SIG-M5 treated with dmso at 0.1 percent for 504 hours (cell line): ENCODE results near the gene INSC.

Experiments used
- DNase-seq: peaks from one replicate; lab custom pipeline; 2025; ENCODE audit not compliant: unreplicated experiment; lab: John Stamatoyannopoulos, UW

Gene INSC

GRCh38 chr11:15108592-15109130 lies 6.1 kb upstream of the INSC start:
- no peak for DNase-seq

GRCh38 chr11:15109602-15110001 lies 5.1 kb upstream of the INSC start:
- no peak for DNase-seq

- DNase-seq: no peak
Measured at GRCh38 chr11:15111215-15111614, 3.5 kb upstream of the INSC start.

- DNase-seq: no peak
Measured at GRCh38 chr11:15112131-15112541, 2.6 kb upstream of the INSC start.

GRCh38 chr11:15113381-15113780 lies 1.3 kb upstream of the INSC start:
- DNase-seq: peak; percentile 58

- no peak for DNase-seq
Measured at GRCh38 chr11:15115686-15116085, 963 bp downstream of the INSC start.

- DNase-seq: no peak
Measured at GRCh38 chr11:15117751-15118150, 3.0 kb downstream of the INSC start.

- DNase-seq: no peak
Measured at GRCh38 chr11:15118431-15118830, 3.7 kb downstream of the INSC start.

- DNase-seq: no peak
Measured at GRCh38 chr11:15119352-15119751, 4.6 kb downstream of the INSC start.

- no peak for DNase-seq
Measured at GRCh38 chr11:15119826-15120225, 5.1 kb downstream of the INSC start.

GRCh38 chr11:15123849-15124248 lies 9.1 kb downstream of the INSC start:
- DNase-seq: no peak

- DNase-seq: no peak
Measured at GRCh38 chr11:15124528-15124927, 9.8 kb downstream of the INSC start.

- DNase-seq: no peak
Measured at GRCh38 chr11:15127341-15127740, 12.6 kb downstream of the INSC start.

GRCh38 chr11:15128621-15129020 lies 13.9 kb downstream of the INSC start:
- DNase-seq: no peak

- no peak for DNase-seq
Measured at GRCh38 chr11:15136166-15136565, 21.4 kb downstream of the INSC start.

GRCh38 chr11:15139096-15139770 lies 24.5 kb downstream of the INSC start:
- no peak for DNase-seq

GRCh38 chr11:15139958-15140659 lies 25.4 kb downstream of the INSC start:
- no peak for DNase-seq

- no peak for DNase-seq
Measured at GRCh38 chr11:15141381-15141780, 26.7 kb downstream of the INSC start.

GRCh38 chr11:15142838-15143237 lies 28.1 kb downstream of the INSC start:
- no peak for DNase-seq

- no peak for DNase-seq
Measured at GRCh38 chr11:15143855-15144254, 29.1 kb downstream of the INSC start.

- no peak for DNase-seq
Measured at GRCh38 chr11:15144347-15144746, 29.6 kb downstream of the INSC start.

- no peak for DNase-seq
Measured at GRCh38 chr11:15145151-15145550, 30.4 kb downstream of the INSC start.
